HG02943 (cell line): ENCODE data around the gene PEX11G.
"Not testable (repeated sequence)": the region's sequence is repeated elsewhere in the genome, so short reads cannot be mapped to it uniquely, and the experiment has no call there.

ENCODE experiments used
- ATAC-seq: cut with Tn5 transposase; IDR thresholded peaks from one replicate; pipeline ENCODE4 v1.9.1; 2021; ENCODE audit warnings: mild to moderate bottlenecking, low read depth, moderate library complexity; ENCODE audit not compliant: unreplicated experiment

The PEX11G gene

DNA sequence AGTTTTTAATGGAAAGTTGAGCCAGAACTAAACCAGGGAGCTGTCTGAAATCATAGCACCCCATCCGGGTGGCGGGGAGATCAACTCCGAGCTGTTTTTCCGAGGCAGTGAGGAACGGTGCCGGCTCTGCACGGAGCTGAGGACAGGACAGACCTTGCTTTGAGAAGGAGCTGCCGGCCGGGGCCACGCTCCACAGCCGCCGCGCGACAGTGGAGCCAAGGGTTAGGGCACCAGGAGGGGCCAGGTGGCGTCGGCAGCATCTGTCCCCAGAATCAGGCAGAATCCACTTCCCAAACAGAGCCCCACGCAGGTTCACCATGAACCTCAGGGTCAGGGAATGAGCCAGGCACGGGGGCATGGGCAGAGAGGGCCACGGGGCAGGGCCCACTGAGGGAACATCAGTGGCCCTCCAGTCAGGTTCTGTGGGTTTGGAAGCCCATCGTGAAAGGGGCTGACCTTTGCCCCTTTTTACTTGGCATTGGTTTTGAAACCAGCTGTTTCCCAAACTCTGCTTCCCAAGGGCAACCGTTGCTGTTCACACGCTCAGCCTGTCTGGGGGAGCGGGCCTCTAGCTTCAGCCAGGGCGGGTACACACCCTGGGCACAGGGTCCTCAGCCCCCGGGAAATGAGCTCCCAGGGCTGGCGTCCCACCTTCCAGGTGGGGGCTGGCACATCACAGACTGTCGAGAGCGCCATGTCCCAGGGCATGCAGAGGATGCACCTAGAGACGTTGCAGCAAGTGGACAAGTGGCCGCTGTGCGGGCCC is 18.1 kb downstream of the PEX11G start:
- no peak for ATAC-seq

DNA sequence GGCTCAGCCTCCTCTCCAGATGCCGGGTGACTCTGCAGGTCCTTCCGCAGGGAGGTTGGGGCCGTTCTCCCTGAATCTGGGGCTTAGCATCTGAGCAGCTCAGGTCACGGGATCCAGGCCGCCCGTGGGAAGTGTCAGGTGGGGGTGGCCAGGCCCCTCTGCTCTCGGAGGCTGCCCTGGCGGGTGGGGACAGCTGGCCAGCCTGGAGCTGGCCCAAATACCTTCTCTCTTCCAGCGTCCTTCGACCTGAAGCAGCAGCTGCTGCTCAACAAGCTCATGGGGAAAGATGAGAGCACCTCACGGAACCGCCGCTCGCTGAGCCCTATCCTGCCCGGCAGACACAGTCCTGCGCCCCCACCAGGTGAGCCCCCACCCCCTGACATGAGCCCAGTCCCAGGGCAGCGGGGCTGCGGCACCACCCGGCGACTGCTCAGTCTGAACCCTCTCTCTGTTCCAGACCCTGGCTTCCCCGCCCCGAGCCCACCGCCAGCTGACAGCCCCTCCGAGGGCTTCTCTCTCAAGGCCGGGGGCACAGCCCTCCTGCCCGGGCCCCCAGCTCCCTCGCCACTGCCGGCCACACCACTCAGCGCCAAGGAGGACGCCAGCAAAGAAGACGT is 19.1 kb downstream of the PEX11G start:
- no peak for ATAC-seq

DNA sequence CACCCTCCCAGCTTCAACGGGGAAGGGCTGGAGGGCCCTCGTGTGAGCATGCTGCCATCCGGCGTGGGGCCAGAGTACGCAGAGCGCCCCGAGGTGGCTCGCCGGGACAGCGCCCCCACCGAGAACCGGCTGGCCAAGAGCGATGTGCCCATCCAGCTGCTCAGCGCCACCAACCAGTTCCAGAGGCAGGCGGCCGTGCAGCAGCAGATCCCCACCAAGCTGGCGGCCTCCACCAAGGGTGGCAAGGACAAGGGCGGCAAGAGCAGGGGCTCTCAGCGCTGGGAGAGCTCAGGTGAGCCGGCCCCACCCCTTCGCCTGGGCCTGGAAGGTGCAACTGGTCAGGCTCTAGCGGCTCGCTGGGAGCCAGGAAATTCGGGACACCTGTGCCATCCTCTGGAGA is 20.0 kb downstream of the PEX11G start:
- ATAC-seq: no peak

DNA sequence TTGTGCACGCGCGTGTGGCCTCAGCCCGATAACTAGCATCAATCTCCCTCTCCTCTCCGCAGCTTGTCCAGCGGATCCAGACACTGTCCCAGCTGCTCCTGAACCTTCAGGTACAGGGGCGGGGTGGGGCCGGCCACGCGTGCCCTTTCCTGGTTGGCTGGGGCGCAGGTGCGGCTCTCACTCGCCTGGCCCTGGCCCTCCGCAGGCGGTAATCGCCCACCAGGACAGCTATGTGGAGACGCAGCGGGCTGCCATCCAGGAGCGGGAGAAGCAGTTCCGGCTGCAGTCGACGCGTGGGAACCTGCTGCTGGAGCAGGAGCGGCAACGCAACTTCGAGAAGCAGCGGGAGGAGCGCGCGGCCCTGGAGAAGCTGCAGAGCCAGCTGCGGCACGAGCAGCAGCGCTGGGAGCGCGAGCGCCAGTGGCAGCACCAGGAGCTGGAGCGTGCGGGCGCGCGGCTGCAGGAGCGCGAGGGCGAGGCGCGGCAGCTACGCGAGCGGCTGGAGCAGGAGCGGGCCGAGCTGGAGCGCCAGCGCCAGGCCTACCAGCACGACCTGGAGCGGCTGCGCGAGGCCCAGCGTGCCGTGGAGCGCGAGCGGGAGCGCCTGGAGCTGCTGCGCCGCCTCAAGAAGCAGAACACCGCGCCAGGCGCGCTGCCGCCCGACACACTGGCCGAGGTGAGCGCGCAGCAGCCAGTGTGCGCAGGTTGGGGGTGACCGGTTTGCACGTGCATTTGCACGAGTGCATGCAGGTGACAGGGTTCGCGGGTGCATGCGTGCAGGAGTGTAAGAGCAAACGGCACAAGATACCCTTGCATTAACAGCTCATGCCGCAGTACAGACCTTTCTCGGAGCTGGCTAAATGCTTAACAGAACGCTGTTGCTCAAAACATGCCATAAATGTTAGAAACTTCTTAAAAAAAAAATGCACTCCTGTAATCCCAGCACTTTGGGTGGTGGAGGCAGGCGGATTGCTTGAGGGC is 21.5 kb downstream of the PEX11G start:
- no peak for ATAC-seq

DNA sequence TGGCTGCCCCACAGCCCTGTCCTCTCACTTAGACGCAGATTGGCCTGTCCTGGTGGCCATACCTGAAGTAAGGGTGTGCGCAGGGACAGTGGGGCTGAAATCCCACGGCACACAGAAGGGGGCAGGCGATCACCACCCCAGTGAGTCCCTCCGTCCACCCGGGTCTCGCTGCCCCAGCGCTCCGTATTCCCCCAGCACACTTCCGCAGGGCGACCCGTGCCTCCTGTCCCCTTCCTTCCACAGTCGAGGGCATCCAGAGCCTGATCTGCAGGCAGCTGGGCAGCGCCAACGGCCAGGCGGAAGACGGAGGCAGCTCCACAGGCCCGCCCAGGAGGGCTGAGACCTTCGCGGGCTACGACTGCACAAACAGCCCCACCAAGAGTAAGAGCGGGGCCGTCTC is 25.3 kb downstream of the PEX11G start:
- no peak for ATAC-seq

DNA sequence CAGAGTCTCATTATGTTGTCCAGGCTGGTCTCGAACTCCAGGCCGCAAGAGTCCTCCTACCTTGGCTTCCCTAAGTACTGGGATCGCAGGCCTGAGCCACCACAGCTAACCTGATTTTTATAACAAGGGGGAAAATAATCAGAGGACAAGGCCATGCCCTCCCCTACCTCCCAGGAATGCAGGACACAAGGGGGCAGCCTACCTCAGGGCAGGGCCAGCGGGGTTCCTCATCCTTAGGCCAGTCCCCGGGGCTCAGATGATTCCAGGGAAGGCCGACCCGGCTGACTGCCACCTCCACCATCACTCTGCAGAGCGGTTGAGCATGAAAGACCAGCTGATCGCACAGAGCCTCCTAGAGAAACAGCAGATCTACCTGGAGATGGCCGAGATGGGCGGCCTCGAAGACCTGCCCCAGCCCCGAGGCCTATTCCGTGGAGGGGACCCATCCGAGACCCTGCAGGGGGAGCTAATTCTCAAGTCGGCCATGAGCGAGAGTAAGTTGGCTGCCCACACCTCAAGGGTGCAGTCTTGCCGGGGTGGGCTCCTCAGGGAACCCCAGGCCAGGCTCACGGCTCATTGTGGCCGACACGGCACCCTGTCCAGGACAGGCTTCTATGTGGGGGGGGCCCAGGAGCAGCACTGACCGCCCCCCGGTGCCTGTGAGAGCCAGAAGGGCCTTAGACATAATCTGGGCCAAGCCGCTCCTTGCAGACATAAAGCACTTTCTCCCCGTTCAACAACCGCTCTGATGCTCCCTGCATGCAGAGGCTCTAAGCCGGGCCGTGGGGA is 26.8 kb downstream of the PEX11G start:
- ATAC-seq: no peak

DNA sequence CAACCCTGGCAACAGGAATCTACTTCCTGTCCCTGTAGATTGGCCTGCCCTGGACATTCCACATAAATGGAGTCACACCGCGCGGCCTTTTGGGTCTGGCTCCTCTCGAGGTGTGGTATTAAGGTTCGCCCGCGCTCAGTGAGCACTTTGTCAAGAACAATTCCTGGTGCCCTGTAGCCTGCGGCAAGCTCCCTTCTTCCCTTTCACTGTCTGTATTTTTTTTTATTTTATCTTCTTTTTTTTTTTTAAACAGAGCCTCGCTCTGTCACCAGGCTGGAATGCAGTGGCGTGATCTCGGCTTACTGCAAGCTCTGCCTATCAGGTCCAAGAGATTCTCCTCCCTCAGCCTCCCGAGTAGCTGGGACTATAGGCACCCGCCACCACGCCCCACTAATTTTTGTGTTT is 28.3 kb downstream of the PEX11G start:
- no peak for ATAC-seq

DNA sequence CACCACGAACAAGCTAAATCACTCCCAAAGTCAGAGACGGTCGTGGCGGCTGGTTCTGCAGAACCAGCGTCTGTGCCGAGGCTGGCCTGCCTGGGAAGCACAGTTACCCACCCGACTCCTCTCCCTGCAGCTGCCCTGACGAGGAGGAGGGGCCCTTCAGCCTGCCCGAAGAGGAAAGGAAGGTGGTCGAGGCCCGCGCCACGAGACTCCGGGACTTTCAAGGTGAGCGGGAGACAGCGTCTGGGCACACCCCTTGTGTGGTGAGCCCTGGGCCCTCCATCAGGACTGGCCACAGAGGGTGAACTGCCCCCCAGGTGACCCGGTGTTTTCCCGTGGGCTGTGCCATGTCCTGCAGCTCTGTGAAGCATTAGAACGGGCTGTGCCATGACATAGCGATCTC is 29.1 kb downstream of the PEX11G start:
- ATAC-seq: no peak

DNA sequence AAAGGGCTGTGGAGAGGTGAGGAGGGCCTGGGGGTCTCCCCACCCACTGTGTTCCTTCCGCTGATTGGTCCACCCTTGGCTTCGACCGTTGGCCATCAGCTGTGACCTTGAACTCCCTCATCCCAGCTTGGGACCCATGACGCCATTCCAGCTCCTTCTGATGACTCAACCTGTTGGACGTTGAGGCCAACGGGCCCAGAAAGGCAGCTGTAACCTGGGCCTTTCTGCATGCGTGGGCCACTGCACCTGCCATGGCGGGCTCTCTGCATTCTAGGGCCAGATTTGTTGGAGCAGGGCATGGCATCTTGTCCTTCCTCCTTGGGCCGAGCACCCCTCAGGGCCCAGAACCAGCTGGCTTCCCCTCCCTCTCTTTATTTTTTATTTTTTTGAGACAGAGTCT is 30.2 kb downstream of the PEX11G start:
- no peak for ATAC-seq

DNA sequence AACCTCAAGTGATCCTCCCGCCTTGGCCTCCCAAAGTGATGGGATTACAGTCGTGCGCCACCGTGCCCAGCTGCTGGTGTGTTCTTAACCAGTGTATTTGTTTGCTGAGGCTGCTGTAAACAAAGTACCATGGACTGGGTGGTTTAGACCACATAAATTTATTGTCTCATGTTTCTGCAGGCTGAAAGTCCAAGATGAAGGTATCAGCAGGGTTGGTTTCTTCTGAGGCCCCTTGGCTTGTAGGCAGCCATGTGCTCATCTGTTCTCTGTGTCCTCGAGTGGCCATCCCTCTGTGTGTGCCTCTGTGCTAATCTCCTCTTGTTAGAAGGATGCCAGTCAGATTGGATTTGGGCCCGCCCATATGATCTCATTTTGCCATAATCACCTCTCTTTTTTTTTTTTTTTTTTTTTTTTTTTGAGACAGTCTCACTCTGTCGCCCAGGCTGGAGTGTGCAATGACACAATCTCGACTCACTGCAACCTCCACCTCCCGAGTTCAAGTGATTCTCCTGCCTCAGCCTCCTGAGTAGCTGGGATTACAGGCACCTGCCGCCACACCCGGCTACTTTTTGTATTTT is 31.8 kb downstream of the PEX11G start:
- ATAC-seq: no peak

DNA sequence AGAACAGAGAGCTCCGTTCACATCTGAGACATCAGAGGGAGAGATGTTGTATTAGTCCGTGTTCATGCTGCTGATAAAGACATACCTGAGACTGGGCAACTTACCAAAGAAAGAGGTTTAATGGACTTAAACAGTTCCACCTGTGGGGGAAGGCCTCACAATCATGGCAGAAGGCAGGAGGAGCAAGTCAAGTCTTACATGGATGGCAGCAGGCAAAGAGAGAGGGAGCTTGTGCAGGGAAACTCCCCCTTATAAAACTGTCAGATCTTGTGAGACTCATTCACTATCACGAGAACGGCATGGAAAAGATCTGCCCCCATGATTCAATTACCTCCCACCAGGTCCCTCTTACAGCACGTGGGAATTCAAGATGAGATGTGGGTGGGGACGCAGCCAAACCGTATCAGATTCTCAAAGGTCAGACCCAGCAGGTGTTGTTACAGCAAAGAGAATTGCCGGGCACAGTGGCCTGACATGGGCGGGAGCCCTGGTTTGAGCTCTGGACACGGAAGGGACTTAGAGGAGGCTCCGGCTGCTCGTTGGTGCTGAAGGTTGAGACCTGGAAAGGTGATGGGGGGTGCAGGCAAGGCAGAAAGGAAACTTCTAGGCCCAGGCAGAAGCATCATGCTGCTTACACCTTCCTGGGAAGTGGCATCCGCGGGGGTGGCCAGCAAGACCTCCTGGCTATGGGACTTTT is 33.1 kb downstream of the PEX11G start:
- no peak for ATAC-seq

DNA sequence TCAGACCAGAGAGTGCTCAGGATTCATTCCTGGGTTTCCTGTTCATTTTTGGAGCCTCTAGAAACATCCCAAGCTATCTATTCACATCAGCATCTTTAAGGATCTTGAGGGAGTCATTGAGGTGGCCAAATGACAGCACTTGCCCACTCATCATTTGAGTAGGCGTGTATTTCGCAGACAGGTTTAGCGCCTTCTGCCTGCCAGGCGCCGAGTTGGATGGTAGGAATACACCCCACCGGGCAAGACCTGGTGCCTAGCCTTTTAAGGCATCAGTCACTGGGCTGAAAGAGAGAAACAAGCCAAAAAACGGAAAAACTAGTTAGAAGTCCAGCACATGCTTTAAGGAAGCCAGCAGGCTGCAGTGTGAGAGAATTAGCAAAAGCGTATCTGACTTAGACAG is 33.8 kb downstream of the PEX11G start:
- ATAC-seq: no peak

DNA sequence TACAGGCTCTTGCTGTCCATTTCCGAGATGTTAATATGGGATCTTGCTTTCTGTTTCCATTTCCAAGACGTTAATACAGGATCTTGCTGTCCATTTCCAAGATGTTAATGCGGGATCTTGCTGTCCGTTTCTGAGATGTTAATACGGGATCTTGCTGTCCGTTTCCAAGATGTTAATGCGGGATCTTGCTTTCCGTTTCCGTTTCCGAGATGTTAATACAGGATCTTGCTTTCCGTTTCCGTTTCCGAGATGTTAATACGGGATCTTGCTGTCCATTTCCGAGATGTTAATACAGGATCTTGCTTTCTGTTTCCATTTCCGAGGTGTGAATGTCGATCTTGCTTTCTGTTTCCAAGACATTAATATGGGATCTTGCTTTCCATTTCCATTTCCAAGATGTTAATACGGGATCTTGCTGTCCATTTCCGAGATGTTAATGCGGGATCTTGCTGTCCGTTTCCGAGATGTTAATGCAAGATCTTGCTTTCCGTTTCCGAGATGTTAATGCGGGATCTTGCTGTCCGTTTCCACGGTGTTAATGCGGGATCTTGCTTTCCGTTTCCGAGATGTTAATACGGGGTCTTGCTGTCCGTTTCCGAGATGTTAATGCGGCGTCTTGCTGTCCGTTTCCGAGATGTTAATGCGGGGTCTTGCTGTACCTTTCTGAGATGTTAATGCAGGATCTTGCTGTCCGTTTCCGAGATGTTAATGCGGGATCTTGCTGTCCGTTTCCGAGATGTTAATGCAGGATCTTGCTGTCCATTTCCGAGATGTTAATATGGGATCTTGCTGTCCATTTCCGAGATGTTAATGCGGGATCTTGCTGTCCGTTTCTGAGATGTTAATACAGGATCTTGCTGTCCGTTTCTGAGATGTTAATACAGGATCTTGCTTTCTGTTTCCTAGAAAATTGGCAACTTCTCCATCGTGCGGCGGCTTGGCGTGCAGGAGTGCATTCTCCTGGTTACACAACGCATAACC is 38.3 kb downstream of the PEX11G start:
- no peak for ATAC-seq

DNA sequence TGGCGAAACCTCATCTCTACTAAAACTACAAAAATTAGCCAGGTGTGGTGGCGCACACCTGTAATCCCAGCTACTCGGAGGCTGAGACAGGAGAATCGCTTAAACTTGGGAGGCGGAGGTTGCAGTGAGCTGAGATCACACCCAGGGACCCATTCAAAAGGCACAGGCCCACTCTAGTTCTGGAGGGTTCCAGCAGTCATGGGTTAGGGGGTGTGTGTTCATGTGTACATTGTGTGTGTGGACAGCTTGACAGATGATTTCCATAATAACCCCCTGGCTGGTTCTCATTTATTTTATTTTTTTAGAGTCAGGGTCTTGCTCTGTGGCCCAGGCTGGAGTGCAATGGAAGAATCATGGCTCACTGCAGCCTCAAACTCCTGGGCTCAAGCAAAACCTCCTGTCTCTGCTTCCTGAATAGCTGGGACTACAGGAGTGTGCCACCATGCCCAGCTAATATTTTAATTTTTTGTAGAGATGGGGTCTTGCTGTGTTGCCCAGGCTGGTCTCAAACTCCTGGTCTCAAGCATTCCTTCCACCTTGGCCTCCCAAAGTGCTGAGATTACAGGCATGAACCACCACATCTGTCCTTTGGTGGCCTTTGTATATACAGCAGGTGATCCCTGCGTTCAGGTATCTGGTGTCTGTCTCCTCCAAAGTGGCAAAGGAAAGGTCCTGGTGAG is 39.3 kb downstream of the PEX11G start:
- ATAC-seq: not testable (repeated sequence)

DNA sequence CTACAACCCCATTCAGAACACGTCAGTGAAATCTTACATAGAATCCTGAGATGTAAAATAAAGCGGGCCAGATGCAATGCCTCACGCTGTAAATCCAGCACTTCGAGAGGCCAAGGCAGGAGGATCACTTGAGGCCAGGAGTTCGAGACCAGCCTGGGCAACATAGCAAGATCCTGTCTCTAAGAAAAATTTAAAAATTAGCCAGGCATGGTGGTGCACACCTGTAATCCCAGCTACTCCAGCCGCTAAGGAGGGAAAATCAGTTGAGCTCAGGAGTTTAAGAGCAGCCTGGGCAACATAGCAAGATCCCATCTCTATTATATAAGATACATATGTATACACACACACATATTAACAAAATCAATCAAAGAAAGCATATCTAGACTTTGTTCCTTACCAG is 41.2 kb downstream of the PEX11G start:
- ATAC-seq: no peak

DNA sequence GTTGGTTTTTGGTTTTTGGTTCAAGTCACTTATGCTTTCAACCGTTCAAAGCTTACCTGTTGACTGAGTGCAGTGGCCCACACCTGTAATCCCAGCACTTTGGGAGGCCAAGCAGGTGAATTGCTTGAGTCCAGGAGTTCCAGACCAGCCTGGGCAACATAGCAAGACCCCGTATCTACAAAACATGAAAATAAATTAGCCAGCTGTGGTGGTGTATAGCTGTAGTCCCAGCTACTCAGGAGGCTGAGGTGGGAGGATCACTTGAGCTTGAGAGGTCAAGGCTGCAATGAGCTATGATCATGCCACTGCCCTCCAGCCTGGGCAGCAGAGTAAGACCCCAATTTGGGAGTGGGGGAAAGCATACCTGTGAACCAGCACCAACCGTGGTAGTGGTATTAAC is 43.7 kb downstream of the PEX11G start:
- no peak for ATAC-seq

DNA sequence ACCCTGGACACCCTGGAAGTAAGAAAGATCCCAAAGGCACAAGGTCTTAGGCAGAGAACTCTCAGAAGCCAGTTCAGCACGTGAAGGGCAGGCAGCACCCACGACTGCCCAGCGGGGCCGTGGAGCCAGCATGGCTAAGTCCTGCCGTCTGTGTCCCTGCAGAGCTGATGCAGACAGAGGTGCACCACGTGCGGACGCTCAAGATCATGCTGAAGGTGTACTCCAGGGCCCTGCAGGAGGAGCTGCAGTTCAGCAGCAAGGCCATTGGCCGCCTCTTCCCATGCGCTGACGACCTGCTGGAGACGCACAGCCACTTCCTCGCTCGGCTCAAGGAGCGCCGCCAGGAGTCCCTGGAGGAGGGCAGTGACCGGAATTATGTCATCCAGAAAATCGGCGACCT is 44.8 kb downstream of the PEX11G start:
- no peak for ATAC-seq

DNA sequence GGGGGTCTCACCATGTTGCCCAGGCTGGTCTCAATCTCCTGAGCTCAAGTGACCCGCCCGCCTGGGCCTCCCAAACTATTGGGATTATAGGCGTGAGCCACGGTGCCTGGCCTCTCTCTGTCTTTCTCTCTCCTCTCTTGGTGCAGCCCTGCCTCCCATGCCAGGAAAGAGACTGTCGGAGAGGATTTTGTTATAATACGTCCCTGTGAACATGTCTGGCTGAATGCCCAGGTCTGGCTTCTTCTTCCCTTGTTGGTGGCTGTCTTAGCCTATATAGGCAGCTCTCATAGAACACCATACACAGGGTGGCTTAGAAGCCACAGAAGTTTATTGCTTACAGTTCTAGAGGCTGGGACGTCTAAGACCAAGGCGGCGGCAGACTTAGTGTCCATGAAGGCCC is 46.4 kb downstream of the PEX11G start:
- no peak for ATAC-seq
